ENCODE data around the gene UPF2.

DNA sequence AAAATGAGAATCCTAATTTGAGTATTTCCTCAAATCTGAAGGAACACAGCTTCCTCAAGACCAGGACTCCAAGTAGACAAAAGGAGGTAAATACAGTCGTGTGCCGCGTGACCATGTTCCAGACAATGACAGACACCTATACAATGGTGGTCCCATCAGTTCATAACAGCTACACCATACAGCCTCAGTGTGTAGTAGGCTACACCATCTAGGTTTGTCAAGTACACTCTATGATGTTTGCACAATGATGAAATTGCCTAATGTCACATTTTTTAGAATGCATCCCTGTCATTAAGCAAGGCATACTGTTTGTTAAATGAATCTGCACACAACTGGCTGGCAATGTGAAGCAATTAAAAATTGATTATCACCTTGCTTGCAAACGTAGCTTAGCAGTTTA is 111.6 kb downstream of the UPF2 start:
- no peak for TF ChIP-seq POLR2AphosphoS5 (IDR thresholded peaks at IDR 0.05; ENCODE audit: low read depth, low read length)
- no peak for TF ChIP-seq TAF1 (IDR thresholded peaks at IDR 0.05; ENCODE audit: borderline replicate concordance, insufficient read depth, low read length)
- TF ChIP-seq REST (IDR thresholded peaks at IDR 0.05; ENCODE audit: insufficient read depth in 1 of 2, low read depth in 2 of 2, low read length in 2 of 2), result no peak
